ENCODE measurements around the gene GCFC2. TPM values are rescaled to one million over a fixed set of nuclear protein-coding genes. Genes with fewer than 3 reads are reported as not detected.
"Not testable (repeated sequence)": the region's sequence is repeated elsewhere in the genome, so short reads cannot be mapped to it uniquely, and the experiment has no call there.

The GCFC2 gene
- total and polyA plus RNA-seq, 2 donors (not counting 3 experiments of a cell fraction or from before 2014, with no cell fraction given) = 5.7 to 20.0 TPM

GRCh38 chr2:75675908-75676307 is 34.8 kb downstream of the GCFC2 start:
- Histone ChIP-seq H3K9me3 (replicated peaks; ENCODE audit: control insufficient read depth, insufficient read depth, low read length) (no peaks in the 10 kb centered on the region), H3K4me3 (replicated peaks in 1 of 3; ENCODE audit: insufficient read depth in 1 of 3, low read depth in 1 of 3, low read length in 3 of 3) (no peak overlapping the region), H2AFZ (ENCODE audit: low read depth, low read length) (no peak overlapping the region), H3K9me1 (replicated peaks; ENCODE audit: control insufficient read depth, extremely low read depth, insufficient read depth, low read length) (no peaks in the 10 kb centered on the region), H3K36me3 (ENCODE audit: control insufficient read depth in 2 of 2, extremely low read depth in 1 of 2, insufficient read depth in 2 of 2, low read length in 2 of 2) (peaks cover 0 to 2% of the 10 kb centered on the region in 2 experiments), H4K20me1 (replicated peaks; ENCODE audit: control insufficient read depth, extremely low read depth, insufficient read depth, low read length) (no peaks in the 10 kb centered on the region), H3K79me2 (ENCODE audit: control insufficient read depth, insufficient read depth, low read length) (no peaks in the 10 kb centered on the region), H3K4me2 (ENCODE audit: insufficient read depth, low read length) (no peak overlapping the region), H3K27ac (ENCODE audit: insufficient read depth, low read depth, low read length) (no peak overlapping the region), H3K4me1 (ENCODE audit: control insufficient read depth, extremely low read depth, insufficient read depth, low read length) (no peaks in the 10 kb centered on the region), H3K9ac (replicated peaks; ENCODE audit: extremely low read depth, insufficient read depth, low read length) (no peak overlapping the region), H3K27me3 (ENCODE audit: control insufficient read depth in 2 of 2, insufficient read depth in 2 of 2, low read length in 2 of 2) (no peaks in the 10 kb centered on the region)
- FAIRE-seq (no peak), DNase-seq (ENCODE audit: low read depth, low spot score) (no peak)
- dilution Hi-C loops (cut with MboI; ENCODE audit: extremely low pct_ligation_motif_present, low sequenced_read_pairs) = no loop called here
- intact Hi-C loops (cut with micrococcal nuclease) = no loop called here
- BruUV-seq (replicated peaks) = no TSS peak
- POLR2A ChIA-PET = no interaction called here
- CTCF ChIA-PET = no interaction called here
- TF ChIP-seq EZH2 (IDR thresholded peaks at IDR 0.05; ENCODE audit: borderline replicate concordance, low read depth, low read length, severe bottlenecking) (no peak), JUN (IDR thresholded peaks at IDR 0.05; ENCODE audit: borderline replicate concordance, insufficient read depth, insufficient read length, low read depth) (no peak), POLR2AphosphoS5 (IDR thresholded peaks at IDR 0.05; ENCODE audit: insufficient read depth, low read depth, low read length) (no peak), MYC (IDR thresholded peaks at IDR 0.05; ENCODE audit: low read depth, low read length) (no peak), GATA2 (IDR thresholded peaks at IDR 0.05; ENCODE audit: insufficient read depth, insufficient read length, low read depth, low read length) (no peak), FOS (IDR thresholded peaks at IDR 0.05; ENCODE audit: borderline replicate concordance, insufficient read depth, low read length) (no peak), POLR2A (IDR thresholded peaks at IDR 0.05; ENCODE audit: low read depth, low read length) (no peak)
- TF ChIP-seq, protein P1, sequence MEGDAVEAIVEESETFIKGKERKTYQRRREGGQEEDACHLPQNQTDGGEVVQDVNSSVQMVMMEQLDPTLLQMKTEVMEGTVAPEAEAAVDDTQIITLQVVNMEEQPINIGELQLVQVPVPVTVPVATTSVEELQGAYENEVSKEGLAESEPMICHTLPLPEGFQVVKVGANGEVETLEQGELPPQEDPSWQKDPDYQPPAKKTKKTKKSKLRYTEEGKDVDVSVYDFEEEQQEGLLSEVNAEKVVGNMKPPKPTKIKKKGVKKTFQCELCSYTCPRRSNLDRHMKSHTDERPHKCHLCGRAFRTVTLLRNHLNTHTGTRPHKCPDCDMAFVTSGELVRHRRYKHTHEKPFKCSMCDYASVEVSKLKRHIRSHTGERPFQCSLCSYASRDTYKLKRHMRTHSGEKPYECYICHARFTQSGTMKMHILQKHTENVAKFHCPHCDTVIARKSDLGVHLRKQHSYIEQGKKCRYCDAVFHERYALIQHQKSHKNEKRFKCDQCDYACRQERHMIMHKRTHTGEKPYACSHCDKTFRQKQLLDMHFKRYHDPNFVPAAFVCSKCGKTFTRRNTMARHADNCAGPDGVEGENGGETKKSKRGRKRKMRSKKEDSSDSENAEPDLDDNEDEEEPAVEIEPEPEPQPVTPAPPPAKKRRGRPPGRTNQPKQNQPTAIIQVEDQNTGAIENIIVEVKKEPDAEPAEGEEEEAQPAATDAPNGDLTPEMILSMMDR (IDR thresholded peaks at IDR 0.05; ENCODE audit: extremely low read depth in 1 of 2, insufficient read depth in 1 of 2, low read depth in 1 of 2, low read length in 2 of 2) = no peak
- TF ChIP-seq, protein P2, sequence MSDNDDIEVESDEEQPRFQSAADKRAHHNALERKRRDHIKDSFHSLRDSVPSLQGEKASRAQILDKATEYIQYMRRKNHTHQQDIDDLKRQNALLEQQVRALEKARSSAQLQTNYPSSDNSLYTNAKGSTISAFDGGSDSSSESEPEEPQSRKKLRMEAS (IDR thresholded peaks at IDR 0.05; ENCODE audit: insufficient read depth, insufficient read length) = no peak

- H3K79me2 ChIP-seq (ENCODE audit: control insufficient read depth, insufficient read depth, low read length); H3K4me2 ChIP-seq (ENCODE audit: insufficient read depth, low read length); FAIRE-seq; H3K4me1 ChIP-seq (ENCODE audit: control insufficient read depth, extremely low read depth, insufficient read depth, low read length); BruUV-seq (replicated peaks); CTCF ChIA-PET; H3K27me3 ChIP-seq (ENCODE audit: control insufficient read depth in 2 of 2, insufficient read depth in 2 of 2, low read length in 2 of 2); POLR2A ChIA-PET; H2AFZ ChIP-seq (ENCODE audit: low read depth, low read length); H3K9ac ChIP-seq (replicated peaks; ENCODE audit: extremely low read depth, insufficient read depth, low read length); H4K20me1 ChIP-seq (replicated peaks; ENCODE audit: control insufficient read depth, extremely low read depth, insufficient read depth, low read length); H3K9me3 ChIP-seq (replicated peaks; ENCODE audit: control insufficient read depth, insufficient read depth, low read length); H3K27ac ChIP-seq (ENCODE audit: insufficient read depth, low read depth, low read length); H3K36me3 ChIP-seq (ENCODE audit: control insufficient read depth in 2 of 2, extremely low read depth in 1 of 2, insufficient read depth in 2 of 2, low read length in 2 of 2); H3K4me3 ChIP-seq (replicated peaks in 1 of 3; ENCODE audit: insufficient read depth in 1 of 3, low read depth in 1 of 3, low read length in 3 of 3); intact Hi-C loops (cut with micrococcal nuclease); H3K9me1 ChIP-seq (replicated peaks; ENCODE audit: control insufficient read depth, extremely low read depth, insufficient read depth, low read length); DNase-seq (ENCODE audit: low read depth, low spot score); dilution Hi-C loops (cut with MboI; ENCODE audit: extremely low pct_ligation_motif_present, low sequenced_read_pairs): not testable (repeated sequence)
Measured at GRCh38 chr2:75675423-75675822, 35.3 kb downstream of the GCFC2 start.
